K562 (cell line): ENCODE measurements around the gene KIFC3. TPM values are rescaled to one million over a fixed set of nuclear protein-coding genes. Genes with fewer than 3 reads are reported as not detected.
A peak's percentile ranks its signal among the peaks of the same experiment; 100 is the strongest.

Experiments
- BACH1 ChIP-seq: fragments of 200-800 bp; sonication (Bioruptor generic); IDR thresholded peaks from 2 replicates; pipeline ENCODE4 v1.6.1; 2016; ENCODE audit warnings: missing genetic modification characterization, missing compliant biosample characterization
- BCOR ChIP-seq: fragments of 450-650 bp; IDR thresholded peaks from 2 replicates; pipeline ENCODE4 v1.6.1; 2016
- EHMT2 ChIP-seq: fragments of 450-650 bp; IDR thresholded peaks from 2 replicates; pipeline ENCODE4 v1.6.1; 2018; ENCODE audit warnings: antibody characterized with exemption
- FOXJ3 ChIP-seq: sonication (generic); formaldehyde crosslinking; IDR thresholded peaks from 2 replicates; pipeline ENCODE4 v1.4.0; 2020; ENCODE audit warnings: mild to moderate bottlenecking, missing genetic modification reagents
- MTF1 ChIP-seq: fragments of 250-450 bp; sonication (Bioruptor Pico); IDR thresholded peaks from 2 replicates; pipeline ENCODE4 v1.9.0; 2021; ENCODE audit warnings: moderate library complexity, mild to moderate bottlenecking, inconsistent platforms, borderline replicate concordance
- POLR2H ChIP-seq: IDR thresholded peaks from 2 replicates; pipeline ENCODE4 v1.6.1; 2016; ENCODE audit warnings: missing genetic modification characterization, low read depth, mild to moderate bottlenecking, control low read depth, missing compliant biosample characterization, moderate library complexity
- PPARD ChIP-seq: fragments of 250-450 bp; sonication (Bioruptor Pico); IDR thresholded peaks from 2 replicates; pipeline ENCODE4 v1.8.0; 2022; ENCODE audit warnings: inconsistent platforms, mild to moderate bottlenecking, moderate library complexity
- SETDB1 ChIP-seq: IDR thresholded peaks from one replicate; pipeline ENCODE4 v1.6.1; 2012; ENCODE audit warnings: low read length, control low read depth, inconsistent platforms
- SMARCA4 ChIP-seq: fragments of 450-650 bp; IDR thresholded peaks from 2 replicates; pipeline ENCODE4 v1.6.1; 2016
- SNIP1 ChIP-seq: fragments of 450-650 bp; IDR thresholded peaks from 2 replicates; pipeline ENCODE4 v1.7.1; 2017; ENCODE audit warnings: low read depth, mild to moderate bottlenecking
- SRSF9 ChIP-seq: fragments of 200-400 bp; formaldehyde crosslinking; IDR thresholded peaks from 2 replicates; pipeline ENCODE4 v1.6.1; 2017; ENCODE audit warnings: low read depth, low read length, borderline replicate concordance
- TCF7 ChIP-seq: sonication (generic); IDR thresholded peaks from 2 replicates; pipeline ENCODE4 v1.6.1; 2016; ENCODE audit warnings: antibody characterized with exemption, borderline replicate concordance
- XRCC3 ChIP-seq: fragments of 450-650 bp; IDR thresholded peaks from 2 replicates; pipeline ENCODE4 v1.6.1; 2017; ENCODE audit warnings: mild to moderate bottlenecking, moderate library complexity
- ZBTB8A ChIP-seq: fragments of 450-650 bp; IDR thresholded peaks from 2 replicates; pipeline ENCODE4 v1.6.1; 2018; ENCODE audit warnings: mild to moderate bottlenecking, moderate library complexity; ENCODE audit not compliant: partially characterized antibody
- ZNF175 ChIP-seq: fragments of 200-800 bp; sonication (Bioruptor generic); IDR thresholded peaks from 2 replicates; pipeline ENCODE4 v1.6.1; 2016; ENCODE audit warnings: low read depth, mild to moderate bottlenecking, missing genetic modification characterization, missing compliant biosample characterization
- ZNF57 ChIP-seq: fragments of 450-650 bp; formaldehyde crosslinking; IDR thresholded peaks from 2 replicates; pipeline ENCODE4 v1.4.0; 2020; ENCODE audit warnings: mild to moderate bottlenecking, moderate library complexity
- polyA plus RNA-seq, 8 experiments: library from polyadenylated mRNA; depleted of rRNA in 4 of 8; stranded (reverse) in 5 of 8; unstranded in 3 of 8; fragments of >200 nt; fragmentation: Nextera tagmentation in 2 of 8; fragmentation: Illumina TruSeq in 1 of 8; extraction: Ambion mirVana in 2 of 8; extraction: Trizol in 1 of 8; gene quantifications; 2 replicates each; pipeline versions ENCODE4 v1.2.1 to v1.2.3, GENCODE V29; 2011 to 2014; ENCODE audit warnings: inconsistent platforms in 1 of 8, missing spikeins in 1 of 8
- total RNA-seq, 7 experiments: library from RNA; depleted of rRNA in 6 of 7; stranded (reverse); fragments of >200 nt in 6 of 7; fragmentation: Illumina TruSeq in 2 of 7; extraction: Trizol in 2 of 7; gene quantifications; 2 replicates each; pipeline versions ENCODE4 v1.2.1 to v1.2.3, GENCODE V29; 2011 to 2021; ENCODE audit warnings: low replicate concordance in 1 of 7
- TF ChIP-seq, protein P1 (sequence below): fragments of 250-450 bp; sonication (Bioruptor Pico); IDR thresholded peaks from 2 replicates; pipeline ENCODE4 v1.4.0; 2020; ENCODE audit warnings: mild to moderate bottlenecking
- TF ChIP-seq, protein P2 (sequence below): sonication (generic); formaldehyde crosslinking; IDR thresholded peaks from 2 replicates; pipeline ENCODE4 v1.9.0; 2022; ENCODE audit warnings: mild to moderate bottlenecking, missing genetic modification reagents
- TF ChIP-seq, protein P3 (sequence below): sonication (generic); formaldehyde crosslinking; IDR thresholded peaks from 2 replicates; pipeline ENCODE4 v1.8.1; 2023; ENCODE audit warnings: mild to moderate bottlenecking, missing genetic modification reagents

Gene KIFC3
- total and polyA plus RNA-seq, 9 of the 15 experiments (the other 6 are each of a cell fraction or from before 2014, with no cell fraction given) = 0.23 to 105 (median 26.2) TPM

DNA sequence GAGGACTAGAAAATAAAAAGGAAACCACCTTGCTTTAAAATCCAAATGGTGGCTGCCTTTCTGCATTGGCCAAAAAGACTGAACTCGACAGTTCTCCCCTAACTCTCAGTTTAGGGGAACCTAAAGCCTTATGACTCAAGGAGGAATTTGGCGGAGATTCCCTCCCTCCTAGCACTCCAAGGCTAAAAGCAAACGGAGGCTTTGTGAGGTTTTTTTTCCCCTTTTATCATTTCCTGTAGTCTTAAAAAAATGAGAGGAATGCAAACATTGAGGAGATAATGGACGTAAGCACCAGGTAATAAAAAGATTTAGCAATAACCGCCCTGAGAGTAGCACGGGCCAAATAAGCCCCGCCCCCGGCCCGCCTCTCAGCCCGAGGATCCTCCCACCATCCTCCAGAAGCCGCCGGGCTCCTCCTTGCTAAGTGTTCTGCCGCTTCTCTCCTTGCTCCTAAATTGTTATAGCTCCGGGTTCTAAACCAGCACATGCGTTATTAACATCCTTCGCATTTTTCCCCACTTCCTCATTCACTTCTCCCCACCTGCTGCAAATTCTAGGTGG is 5.8 kb upstream of the KIFC3 start (continued):
- TF ChIP-seq, protein P1, sequence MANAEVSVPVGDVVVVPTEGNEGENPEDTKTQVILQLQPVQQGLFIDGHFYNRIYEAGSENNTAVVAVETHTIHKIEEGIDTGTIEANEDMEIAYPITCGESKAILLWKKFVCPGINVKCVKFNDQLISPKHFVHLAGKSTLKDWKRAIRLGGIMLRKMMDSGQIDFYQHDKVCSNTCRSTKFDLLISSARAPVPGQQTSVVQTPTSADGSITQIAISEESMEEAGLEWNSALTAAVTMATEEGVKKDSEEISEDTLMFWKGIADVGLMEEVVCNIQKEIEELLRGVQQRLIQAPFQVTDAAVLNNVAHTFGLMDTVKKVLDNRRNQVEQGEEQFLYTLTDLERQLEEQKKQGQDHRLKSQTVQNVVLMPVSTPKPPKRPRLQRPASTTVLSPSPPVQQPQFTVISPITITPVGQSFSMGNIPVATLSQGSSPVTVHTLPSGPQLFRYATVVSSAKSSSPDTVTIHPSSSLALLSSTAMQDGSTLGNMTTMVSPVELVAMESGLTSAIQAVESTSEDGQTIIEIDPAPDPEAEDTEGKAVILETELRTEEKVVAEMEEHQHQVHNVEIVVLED (CRISPR knock-in tag) = no peak
- TF ChIP-seq ZNF175 (CRISPR knock-in tag) = no peak
- TF ChIP-seq, protein P2, sequence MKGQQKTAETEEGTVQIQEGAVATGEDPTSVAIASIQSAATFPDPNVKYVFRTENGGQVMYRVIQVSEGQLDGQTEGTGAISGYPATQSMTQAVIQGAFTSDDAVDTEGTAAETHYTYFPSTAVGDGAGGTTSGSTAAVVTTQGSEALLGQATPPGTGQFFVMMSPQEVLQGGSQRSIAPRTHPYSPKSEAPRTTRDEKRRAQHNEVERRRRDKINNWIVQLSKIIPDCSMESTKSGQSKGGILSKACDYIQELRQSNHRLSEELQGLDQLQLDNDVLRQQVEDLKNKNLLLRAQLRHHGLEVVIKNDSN (CRISPR knock-in tag) = no peak
- no peak for TF ChIP-seq ZBTB8A
- no peak for TF ChIP-seq BCOR
- TF ChIP-seq, protein P3, sequence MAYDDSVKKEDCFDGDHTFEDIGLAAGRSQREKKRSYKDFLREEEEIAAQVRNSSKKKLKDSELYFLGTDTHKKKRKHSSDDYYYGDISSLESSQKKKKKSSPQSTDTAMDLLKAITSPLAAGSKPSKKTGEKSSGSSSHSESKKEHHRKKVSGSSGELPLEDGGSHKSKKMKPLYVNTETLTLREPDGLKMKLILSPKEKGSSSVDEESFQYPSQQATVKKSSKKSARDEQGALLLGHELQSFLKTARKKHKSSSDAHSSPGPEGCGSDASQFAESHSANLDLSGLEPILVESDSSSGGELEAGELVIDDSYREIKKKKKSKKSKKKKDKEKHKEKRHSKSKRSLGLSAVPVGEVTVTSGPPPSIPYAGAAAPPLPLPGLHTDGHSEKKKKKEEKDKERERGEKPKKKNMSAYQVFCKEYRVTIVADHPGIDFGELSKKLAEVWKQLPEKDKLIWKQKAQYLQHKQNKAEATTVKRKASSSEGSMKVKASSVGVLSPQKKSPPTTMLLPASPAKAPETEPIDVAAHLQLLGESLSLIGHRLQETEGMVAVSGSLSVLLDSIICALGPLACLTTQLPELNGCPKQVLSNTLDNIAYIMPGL (CRISPR knock-in tag) = no peak
- TF ChIP-seq SMARCA4 = 0 out of 2 replicates have a peak, but pooled peaks have one; percentile 10
- TF ChIP-seq MTF1 (CRISPR knock-in tag) = no peak
- no peak for TF ChIP-seq FOXJ3 (CRISPR knock-in tag)
- no peak for TF ChIP-seq BACH1
- no peak for TF ChIP-seq SNIP1
- TF ChIP-seq TCF7 = no peak
- TF ChIP-seq POLR2H (tag) = no peak
- TF ChIP-seq SRSF9 = no peak
- TF ChIP-seq SETDB1 = no peak
- no peak for TF ChIP-seq XRCC3
- no peak for TF ChIP-seq ZNF57 (CRISPR knock-in tag)
- TF ChIP-seq PPARD (CRISPR knock-in tag) = no peak
- no peak for TF ChIP-seq EHMT2
